ENCODE measurements around the gene C1orf146.

C1orf146 gene

DNA sequence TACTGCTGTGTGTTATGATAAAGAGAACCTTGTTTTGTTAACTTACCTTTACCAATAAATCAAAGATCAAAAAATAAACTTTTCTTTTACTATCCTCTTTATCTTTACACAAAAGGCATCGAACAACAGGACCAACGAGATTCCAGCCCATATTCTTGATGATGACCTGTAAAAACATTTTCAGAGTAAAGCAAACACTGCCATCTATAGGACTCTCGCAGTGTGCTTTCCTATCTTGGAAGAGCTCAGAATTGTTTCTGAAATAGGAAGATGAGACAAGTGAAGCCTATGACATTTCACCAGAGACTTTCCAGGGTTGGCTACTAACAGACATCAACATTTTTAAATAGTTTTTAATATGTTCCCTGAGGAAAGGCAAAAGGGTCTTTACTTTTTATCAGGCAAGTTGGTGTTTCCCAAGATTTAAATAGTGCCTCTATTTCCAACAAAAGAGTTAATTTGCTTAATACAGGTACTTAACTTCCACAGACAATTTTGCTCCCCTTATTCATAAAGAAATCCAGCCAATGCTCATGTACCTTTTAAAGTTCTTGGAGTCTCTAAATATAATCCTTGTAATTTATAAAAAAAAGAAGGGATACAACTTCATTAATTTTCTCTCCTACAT is 73.8 kb downstream of the C1orf146 start:
- no peak overlapping the region for H3K4me3 ChIP-seq (ENCODE audit: control insufficient read depth, low read depth, low read length)
- peak; percentile 78 for TF ChIP-seq CTCF (IDR thresholded peaks at IDR 0.05; ENCODE audit: control insufficient read depth, insufficient read depth, low read depth, low read length, missing control alignments)
- DNase-seq (ENCODE audit: low read depth) = peak; percentile 33

Data from AG09309 (cell line).